Neural progenitor cell (in vitro differentiated cells): ENCODE data around the gene PCSK6. TPM values are rescaled to one million over a fixed set of nuclear protein-coding genes. Genes with fewer than 3 reads are reported as not detected.

Source experiments
- DNase-seq: peaks from one replicate; pipeline ENCODE4 v3.0.0-alpha.2; 2016; ENCODE audit warnings: low spot score
- H2AFZ ChIP-seq: fragments of 200-600 bp; sonication (generic); replicated peaks from 2 replicates; pipeline ENCODE4 v1.6.1; 2016; ENCODE audit warnings: antibody characterized with exemption
- H3F3A ChIP-seq: fragments of 200-600 bp; sonication (generic); 2 replicates; pipeline ENCODE4 v1.6.1; 2016; ENCODE audit warnings: antibody characterized with exemption, low read depth
- H3K27ac ChIP-seq: fragments of 200-600 bp; sonication (generic); 2 replicates; pipeline ENCODE4 v1.5.1; 2016; ENCODE audit warnings: mild to moderate bottlenecking
- H3K27me3 ChIP-seq: fragments of 200-600 bp; sonication (generic); 2 replicates; pipeline ENCODE4 v1.6.1; 2016; ENCODE audit warnings: mild to moderate bottlenecking, moderate library complexity
- H3K36me3 ChIP-seq: fragments of 200-600 bp; sonication (generic); 2 replicates; pipeline ENCODE4 v1.5.1; 2016
- H3K4me1 ChIP-seq: fragments of 200-600 bp; sonication (generic); 2 replicates; pipeline ENCODE4 v1.6.1; 2016; ENCODE audit warnings: mixed run types
- H3K4me2 ChIP-seq: fragments of 200-600 bp; sonication (generic); 2 replicates; pipeline ENCODE4 v1.6.1; 2016
- H3K4me3 ChIP-seq: fragments of 200-600 bp; sonication (generic); 2 replicates; pipeline ENCODE4 v1.5.1; 2016
- H3K79me2 ChIP-seq: fragments of 200-600 bp; sonication (generic); 2 replicates; pipeline ENCODE4 v1.6.1; 2016; ENCODE audit warnings: low read depth
- H3K9ac ChIP-seq: fragments of 200-600 bp; sonication (generic); 2 replicates; pipeline ENCODE4 v1.6.1; 2016
- H3K9me3 ChIP-seq: fragments of 200-600 bp; sonication (generic); 2 replicates; pipeline ENCODE4 v1.5.1; 2016; ENCODE audit warnings: low read depth
- H4K20me1 ChIP-seq: fragments of 200-600 bp; sonication (generic); 2 replicates; pipeline ENCODE4 v1.6.1; 2016; ENCODE audit warnings: low read depth
- H3K27ac Mint-ChIP-seq: 3 replicates; pipeline ENCODE4 v1.8.0; 2021; ENCODE audit warnings: mixed read lengths
- H3K27me3 Mint-ChIP-seq: 2 replicates; pipeline ENCODE4 v1.8.0; 2022; ENCODE audit warnings: low read depth, mild to moderate bottlenecking, inconsistent platforms, moderate library complexity, mixed read lengths; ENCODE audit not compliant: insufficient read depth
- H3K36me3 Mint-ChIP-seq: 3 replicates; pipeline ENCODE4 v1.8.0; 2021; ENCODE audit warnings: mixed read lengths
- H3K4me1 Mint-ChIP-seq: 3 replicates; pipeline ENCODE4 v1.8.0; 2021; ENCODE audit warnings: mixed read lengths
- H3K4me3 Mint-ChIP-seq: 3 replicates; pipeline ENCODE4 v1.8.0; 2021; ENCODE audit warnings: mild to moderate bottlenecking, moderate library complexity, mixed read lengths
- H3K9me3 Mint-ChIP-seq: 3 replicates; pipeline ENCODE4 v1.8.0; 2020; ENCODE audit warnings: mixed read lengths
- EZH2 ChIP-seq: fragments of 200-600 bp; sonication (generic); IDR thresholded peaks from 2 replicates; pipeline ENCODE4 v1.6.1; 2017; ENCODE audit warnings: antibody characterized with exemption, mild to moderate bottlenecking, moderate library complexity
- EZH2phosphoT487 ChIP-seq: fragments of 200-600 bp; sonication (generic); IDR thresholded peaks from 2 replicates; pipeline ENCODE4 v1.6.1; 2017; ENCODE audit warnings: antibody characterized with exemption
- total RNA-seq: library from RNA; depleted of rRNA; stranded (reverse); fragments of >200 nt; gene quantifications from 2 replicates; pipeline ENCODE4 v1.2.3, GENCODE V29; 2015; ENCODE audit warnings: low replicate concordance
- TF ChIP-seq, protein P1 (sequence below): fragments of 200-600 bp; sonication (generic); IDR thresholded peaks from 2 replicates; pipeline ENCODE4 v1.5.1; 2017; ENCODE audit warnings: antibody characterized with exemption, mild to moderate bottlenecking

PCSK6 gene
- total RNA-seq, 1 donor from 2014 or later: 1.9 TPM

DNA sequence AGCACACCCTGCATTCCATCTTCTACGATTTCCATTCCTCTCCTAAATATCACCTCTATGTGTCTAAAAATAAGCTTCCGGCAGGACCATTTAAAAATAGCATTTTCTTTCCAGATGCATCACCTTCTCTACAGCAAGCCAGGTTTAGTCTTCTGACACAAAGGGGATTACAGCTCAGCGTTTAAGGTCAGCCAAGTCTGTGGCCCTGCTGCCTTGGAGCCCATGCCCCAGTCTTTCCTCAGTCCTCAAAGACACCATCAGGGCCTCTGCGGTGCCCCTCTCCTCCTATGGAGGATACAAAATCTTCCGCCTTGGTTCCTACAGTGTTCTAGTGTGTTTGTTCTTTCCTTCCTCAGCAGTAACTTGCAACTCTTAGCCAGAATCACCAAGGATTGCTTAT is 216.0 kb downstream of the PCSK6 start:
- no peak overlapping the region for H3K4me2 ChIP-seq
- H3K9me3 ChIP-seq: no peaks in the 10 kb centered on the region
- DNase-seq: no peak
- Mint-ChIP-seq H3K4me1 (peaks cover 9% of the 10 kb centered on the region), H3K9me3 (no peaks in the 10 kb centered on the region), H3K4me3 (no peak overlapping the region), H3K36me3 (peaks cover 34% of the 10 kb centered on the region), H3K27ac (no peak overlapping the region), H3K27me3 (peaks cover 5% of the 10 kb centered on the region)
- TF ChIP-seq EZH2 (no peak), EZH2phosphoT487 (no peak)
- TF ChIP-seq, protein P1, sequence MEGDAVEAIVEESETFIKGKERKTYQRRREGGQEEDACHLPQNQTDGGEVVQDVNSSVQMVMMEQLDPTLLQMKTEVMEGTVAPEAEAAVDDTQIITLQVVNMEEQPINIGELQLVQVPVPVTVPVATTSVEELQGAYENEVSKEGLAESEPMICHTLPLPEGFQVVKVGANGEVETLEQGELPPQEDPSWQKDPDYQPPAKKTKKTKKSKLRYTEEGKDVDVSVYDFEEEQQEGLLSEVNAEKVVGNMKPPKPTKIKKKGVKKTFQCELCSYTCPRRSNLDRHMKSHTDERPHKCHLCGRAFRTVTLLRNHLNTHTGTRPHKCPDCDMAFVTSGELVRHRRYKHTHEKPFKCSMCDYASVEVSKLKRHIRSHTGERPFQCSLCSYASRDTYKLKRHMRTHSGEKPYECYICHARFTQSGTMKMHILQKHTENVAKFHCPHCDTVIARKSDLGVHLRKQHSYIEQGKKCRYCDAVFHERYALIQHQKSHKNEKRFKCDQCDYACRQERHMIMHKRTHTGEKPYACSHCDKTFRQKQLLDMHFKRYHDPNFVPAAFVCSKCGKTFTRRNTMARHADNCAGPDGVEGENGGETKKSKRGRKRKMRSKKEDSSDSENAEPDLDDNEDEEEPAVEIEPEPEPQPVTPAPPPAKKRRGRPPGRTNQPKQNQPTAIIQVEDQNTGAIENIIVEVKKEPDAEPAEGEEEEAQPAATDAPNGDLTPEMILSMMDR: no peak
- H4K20me1 ChIP-seq: peaks cover 13% of the 10 kb centered on the region
- peaks cover 5% of the 10 kb centered on the region for H3K4me1 ChIP-seq
- no peaks in the 10 kb centered on the region for H3K27me3 ChIP-seq
- H3K9ac ChIP-seq: no peak overlapping the region
- H3K4me3 ChIP-seq: no peak overlapping the region
- H3K79me2 ChIP-seq: peaks cover 19% of the 10 kb centered on the region
- H3K27ac ChIP-seq: no peak overlapping the region
- H2AFZ ChIP-seq: no peak overlapping the region
- peaks cover 16% of the 10 kb centered on the region for H3F3A ChIP-seq
- peaks cover 11% of the 10 kb centered on the region for H3K36me3 ChIP-seq

DNA sequence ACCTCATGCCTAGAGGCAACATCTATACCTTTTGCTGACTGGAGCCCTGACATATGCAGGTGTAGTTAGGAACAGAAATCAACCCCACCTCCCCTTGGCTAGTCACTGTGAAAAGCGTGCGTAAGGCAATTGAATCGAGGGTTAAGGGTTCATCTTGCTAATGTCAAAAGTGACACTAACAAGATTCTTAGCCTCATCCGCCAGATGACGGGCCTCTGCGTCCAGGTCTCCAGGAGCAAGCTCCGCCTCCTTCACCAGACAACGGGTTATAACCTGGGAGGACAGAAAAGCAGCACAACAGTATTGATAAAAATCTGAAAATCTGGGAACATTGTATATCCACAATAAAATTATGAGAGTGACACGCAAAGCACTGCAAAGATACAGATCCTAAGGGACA is 216.9 kb downstream of the PCSK6 start:
- H3F3A ChIP-seq: peaks cover 8% of the 10 kb centered on the region
- no peak overlapping the region for H3K27ac Mint-ChIP-seq
- peaks cover 34% of the 10 kb centered on the region for H3K36me3 Mint-ChIP-seq
- peaks cover 2% of the 10 kb centered on the region for H3K27me3 Mint-ChIP-seq
- no peak overlapping the region for H2AFZ ChIP-seq
- H3K9ac ChIP-seq: no peak overlapping the region
- H3K36me3 ChIP-seq: peaks cover 11% of the 10 kb centered on the region
- H3K4me3 ChIP-seq: no peak overlapping the region
- no peak overlapping the region for H3K4me2 ChIP-seq
- H3K9me3 Mint-ChIP-seq: no peaks in the 10 kb centered on the region
- H3K27ac ChIP-seq: no peak overlapping the region
- peaks cover 13% of the 10 kb centered on the region for H4K20me1 ChIP-seq
- H3K79me2 ChIP-seq: peaks cover 19% of the 10 kb centered on the region
- H3K4me1 ChIP-seq: peaks cover 5% of the 10 kb centered on the region
- H3K4me1 Mint-ChIP-seq: peaks cover 4% of the 10 kb centered on the region
- no peak overlapping the region for H3K4me3 Mint-ChIP-seq
- no peaks in the 10 kb centered on the region for H3K27me3 ChIP-seq
- no peaks in the 10 kb centered on the region for H3K9me3 ChIP-seq
- no peak for DNase-seq
- TF ChIP-seq EZH2phosphoT487 (no peak), EZH2 (no peak)
- TF ChIP-seq, protein P1: no peak

DNA sequence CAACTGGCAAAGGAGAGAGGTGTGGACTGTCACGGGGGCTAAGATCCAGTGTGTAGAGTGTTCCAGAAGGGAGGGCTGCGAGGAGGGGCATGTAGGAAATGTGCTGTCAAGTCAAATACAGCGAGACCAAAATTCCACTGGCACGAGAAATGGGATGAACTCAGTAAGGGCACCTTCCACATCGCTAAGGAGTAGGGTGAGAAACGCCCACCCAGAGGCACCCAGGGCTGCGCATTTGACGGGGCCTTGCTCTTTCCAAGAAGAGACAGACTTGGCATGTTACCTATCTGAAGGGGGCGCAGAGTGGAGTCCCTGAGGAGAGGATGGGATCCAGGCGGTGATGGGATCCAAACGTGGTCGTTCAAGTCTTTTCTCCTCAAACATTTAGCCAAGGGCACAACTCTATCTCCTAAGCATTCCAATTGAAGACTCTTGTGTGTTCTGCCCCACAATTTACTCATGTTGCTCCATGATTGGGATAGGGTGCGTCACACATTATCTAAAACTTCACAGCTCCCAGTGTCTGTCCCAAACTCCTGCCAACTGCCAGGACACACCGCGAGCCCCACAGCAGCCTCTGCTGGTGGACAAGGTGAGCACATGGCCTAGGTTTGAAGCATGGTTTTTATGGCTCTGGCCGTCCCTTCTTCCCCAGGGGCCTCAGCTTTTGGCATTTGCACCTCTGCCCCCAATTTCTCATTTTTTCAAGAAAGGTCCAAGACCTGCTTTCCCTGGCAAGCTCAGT is 219.9 kb downstream of the PCSK6 start:
- Histone ChIP-seq H3K4me1 (no peaks in the 10 kb centered on the region), H3K36me3 (peaks cover 4% of the 10 kb centered on the region), H3K9ac (no peak overlapping the region), H3K4me2 (no peak overlapping the region), H3K79me2 (no peaks in the 10 kb centered on the region), H3F3A (no peaks in the 10 kb centered on the region), H3K27ac (no peak overlapping the region), H2AFZ (no peak overlapping the region), H3K27me3 (no peaks in the 10 kb centered on the region), H3K4me3 (no peak overlapping the region), H3K9me3 (no peaks in the 10 kb centered on the region), H4K20me1 (no peaks in the 10 kb centered on the region)
- H3K36me3 Mint-ChIP-seq: peaks cover 34% of the 10 kb centered on the region
- TF ChIP-seq, protein P1: peak; percentile 45
- no peak for TF ChIP-seq EZH2
- TF ChIP-seq EZH2phosphoT487: no peak
- DNase-seq: peak; percentile 31
- H3K9me3 Mint-ChIP-seq: no peaks in the 10 kb centered on the region
- peaks cover 3% of the 10 kb centered on the region for H3K4me1 Mint-ChIP-seq
- peaks cover 2% of the 10 kb centered on the region for H3K27me3 Mint-ChIP-seq
- H3K27ac Mint-ChIP-seq: no peak overlapping the region
- H3K4me3 Mint-ChIP-seq: no peak overlapping the region
